GM21360 (cell line): ENCODE results near the gene LCLAT1.

Experiments
- ATAC-seq: cut with Tn5 transposase; IDR thresholded peaks from one replicate; pipeline ENCODE4 v1.9.1; 2021; ENCODE audit warnings: mild to moderate bottlenecking, moderate library complexity; ENCODE audit not compliant: unreplicated experiment

Gene LCLAT1

DNA sequence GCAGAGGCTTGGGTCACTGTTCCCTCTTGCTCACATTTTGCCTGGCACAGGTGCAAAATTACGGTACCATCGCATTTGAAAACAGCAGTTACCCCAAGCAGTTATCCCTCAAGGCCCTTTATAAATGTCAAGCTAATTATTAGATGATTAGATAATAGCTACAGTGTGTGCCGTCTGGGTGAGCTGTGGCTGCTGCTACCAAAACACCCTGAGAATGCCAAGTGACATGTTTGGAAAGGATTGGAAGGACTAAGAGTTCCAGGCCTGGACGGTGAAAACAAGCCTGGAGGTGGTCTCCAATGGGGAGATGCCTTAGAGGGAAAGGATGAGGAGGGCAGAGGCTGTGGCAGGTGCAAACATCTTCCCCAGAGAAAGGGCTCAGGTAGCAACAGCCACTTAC, 239.6 kb downstream of the LCLAT1 start:
- no peak for ATAC-seq

GRCh38 chr2:30688956-30689401, 241.9 kb downstream of the LCLAT1 start:
- no peak for ATAC-seq

- no peak for ATAC-seq
Observed at GRCh38 chr2:30689496-30690125, 242.6 kb downstream of the LCLAT1 start.

DNA sequence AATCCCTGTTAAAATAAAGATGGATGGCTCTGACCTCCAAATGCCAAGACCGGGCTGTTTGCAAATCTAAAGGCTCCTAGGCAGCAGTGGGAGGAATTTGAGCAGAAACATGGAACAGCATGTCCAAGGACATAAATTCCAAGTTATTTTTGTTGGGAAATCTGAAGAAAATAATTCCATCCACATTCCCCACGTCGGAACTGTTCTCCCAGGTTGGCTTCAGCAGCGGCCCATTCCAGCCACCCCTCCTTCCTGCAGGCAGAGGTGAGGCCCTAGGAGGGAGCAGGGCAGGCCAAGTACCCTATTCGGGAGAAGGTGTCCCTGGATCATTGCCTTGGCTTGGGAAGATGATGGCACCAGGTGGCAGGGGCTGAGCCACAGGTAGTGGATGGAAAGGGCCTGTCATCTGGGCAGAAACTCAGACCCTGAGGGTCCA, 243.1 kb downstream of the LCLAT1 start:
- no peak for ATAC-seq

DNA sequence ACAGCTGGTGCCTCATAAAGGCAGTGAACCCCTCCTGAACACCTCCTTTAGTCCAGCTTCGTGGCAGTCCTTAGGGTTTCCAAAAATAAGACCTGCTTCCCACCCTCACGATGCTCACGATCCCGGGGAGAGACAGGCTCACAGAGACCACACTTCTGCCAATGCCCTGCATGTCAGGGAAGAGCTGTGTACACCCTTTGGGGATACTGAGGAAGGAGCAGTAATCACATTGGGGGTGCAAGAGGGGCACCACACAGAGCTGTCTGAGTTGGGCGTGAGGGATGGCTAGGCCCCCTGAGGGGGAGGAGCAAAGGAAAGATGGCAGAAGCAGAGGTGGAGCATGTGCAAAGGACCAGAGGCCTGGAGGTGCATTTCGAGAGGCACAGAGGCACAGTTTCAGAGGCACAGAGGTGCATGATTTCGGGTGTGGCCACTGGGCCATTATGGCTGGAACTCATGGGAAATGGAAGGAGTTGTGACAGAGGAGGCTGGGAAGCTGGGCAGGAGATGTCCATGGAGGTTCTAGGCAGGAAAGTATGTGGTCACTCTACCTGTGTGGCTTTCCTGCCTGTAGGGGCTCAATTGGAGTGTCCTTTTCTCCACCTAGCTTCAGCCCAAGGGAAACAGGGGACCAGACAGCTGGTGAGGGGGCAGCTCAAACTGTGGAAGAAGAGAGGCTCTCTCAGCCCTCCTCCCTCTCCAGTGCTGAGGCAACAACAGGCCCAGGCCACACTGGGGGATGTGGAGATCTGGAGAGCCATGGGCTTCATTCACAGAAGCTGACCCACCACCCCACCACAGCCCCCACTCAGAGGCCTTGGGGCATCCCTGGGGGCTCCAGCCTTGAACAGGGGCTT, 244.3 kb downstream of the LCLAT1 start:
- ATAC-seq: no peak

GRCh38 chr2:30691948-30692828, 245.1 kb downstream of the LCLAT1 start:
- ATAC-seq: no peak

DNA sequence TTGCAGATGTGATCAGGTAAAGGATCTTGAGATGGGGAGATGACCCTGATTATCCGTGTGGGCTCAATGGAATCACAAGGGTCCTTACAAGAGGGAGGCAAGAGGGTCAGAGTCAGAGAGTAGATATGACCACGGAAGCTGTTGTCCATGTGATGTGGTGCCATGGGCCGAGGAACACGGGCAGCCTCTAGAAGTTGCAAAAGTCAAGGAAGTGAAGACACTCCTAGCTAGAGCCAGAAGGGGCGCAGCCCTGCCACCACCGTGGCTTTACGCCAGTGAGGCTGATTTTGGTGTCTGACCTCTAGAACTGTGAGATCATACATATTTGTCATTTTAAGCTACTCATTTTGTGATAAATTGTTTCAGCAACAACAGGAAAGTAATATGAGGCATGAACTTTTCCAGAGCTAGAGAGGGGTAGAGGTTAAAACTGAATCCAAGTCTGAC, 245.8 kb downstream of the LCLAT1 start:
- ATAC-seq: no peak
